HG03460 (cell line): ENCODE measurements around the gene PGBD4.
"Not testable (repeated sequence)": the region's sequence is repeated elsewhere in the genome, so short reads cannot be mapped to it uniquely, and the experiment has no call there.

Experiments used
- ATAC-seq: cut with Tn5 transposase; IDR thresholded peaks from one replicate; pipeline ENCODE4 v1.9.1; 2021; ENCODE audit not compliant: unreplicated experiment

Gene PGBD4

GRCh38 chr15:34111488-34111887, 9.6 kb downstream of the PGBD4 start:
- ATAC-seq, result no peak

DNA sequence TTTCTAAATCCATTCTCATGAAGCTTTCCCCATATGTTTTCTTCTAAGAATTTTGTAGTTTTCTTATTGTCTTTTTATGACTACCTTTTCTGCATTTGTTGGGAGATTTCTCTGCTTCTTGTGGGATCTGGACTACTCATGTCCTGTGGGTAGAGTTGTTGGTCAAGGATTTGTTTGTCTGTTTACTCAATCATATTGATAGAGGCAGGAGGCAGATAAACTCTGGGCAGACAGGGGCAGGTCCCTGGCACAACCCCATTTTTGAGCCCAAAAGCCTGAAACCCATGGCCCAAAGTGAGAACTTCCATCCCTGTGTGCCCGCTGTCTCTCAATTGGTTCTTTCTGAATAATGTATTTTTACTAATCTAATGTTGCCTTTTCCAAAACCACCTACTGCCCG, 12.3 kb downstream of the PGBD4 start:
- no peak for ATAC-seq

DNA sequence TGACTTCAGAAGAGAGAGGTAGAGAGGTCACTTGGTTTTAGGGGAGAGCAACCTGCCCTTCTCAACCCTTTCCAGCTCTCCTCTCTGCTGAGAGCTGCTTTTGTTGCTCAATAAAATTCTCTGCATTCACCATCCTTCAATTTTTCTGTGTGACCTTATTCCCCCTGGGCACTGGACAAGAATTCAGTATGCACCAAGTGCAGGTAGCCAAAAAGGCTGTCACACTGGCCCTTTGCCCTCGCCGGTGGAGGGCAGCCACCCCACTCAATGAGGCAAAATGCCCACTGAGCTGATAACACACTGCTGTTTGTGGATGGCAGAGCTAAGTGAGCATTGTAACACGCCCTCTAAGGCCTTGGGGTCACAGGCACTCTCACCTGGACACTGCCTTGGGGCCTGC, 12.9 kb downstream of the PGBD4 start:
- ATAC-seq, result no peak

DNA sequence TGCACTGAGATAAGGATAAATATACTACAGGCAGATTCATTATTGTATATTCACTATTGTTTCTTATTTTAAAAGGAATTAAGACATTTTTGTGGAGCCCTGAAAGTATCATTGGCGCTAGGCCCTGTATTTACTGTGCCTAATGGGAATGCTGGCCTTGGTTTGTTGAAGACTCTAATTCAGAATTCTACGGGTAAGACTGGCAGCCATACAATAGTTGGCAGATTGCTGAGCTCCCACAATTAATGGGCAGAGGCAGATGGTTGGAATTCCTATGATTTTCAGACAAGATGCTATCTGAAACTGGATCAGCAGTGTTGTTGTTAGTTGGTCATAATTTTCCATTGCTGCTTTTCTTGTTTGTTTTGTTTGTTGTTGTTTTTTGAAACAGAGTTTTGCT, 14.7 kb downstream of the PGBD4 start:
- ATAC-seq, result no peak

- no peak for ATAC-seq
Observed at GRCh38 chr15:34119291-34119690, 17.4 kb downstream of the PGBD4 start.

DNA sequence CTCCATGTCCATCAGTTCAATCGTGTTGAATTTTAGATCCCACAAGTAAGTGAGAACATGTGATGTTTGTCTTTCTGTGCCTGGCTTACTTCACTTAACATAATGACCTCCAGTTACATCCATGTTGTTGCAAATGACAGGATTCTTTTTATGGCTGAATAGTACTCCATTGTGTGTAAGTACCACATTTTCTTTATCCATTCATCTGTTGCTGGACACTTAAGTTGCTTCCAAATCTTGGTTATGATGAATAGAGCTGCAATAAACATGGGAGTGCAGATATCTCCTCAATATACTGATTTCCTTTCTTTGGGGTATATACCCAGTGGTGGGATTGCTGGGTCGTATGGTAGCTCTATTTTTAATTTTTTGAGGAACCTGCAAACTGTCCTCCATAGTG, 18.5 kb downstream of the PGBD4 start:
- ATAC-seq, result not testable (repeated sequence)

DNA sequence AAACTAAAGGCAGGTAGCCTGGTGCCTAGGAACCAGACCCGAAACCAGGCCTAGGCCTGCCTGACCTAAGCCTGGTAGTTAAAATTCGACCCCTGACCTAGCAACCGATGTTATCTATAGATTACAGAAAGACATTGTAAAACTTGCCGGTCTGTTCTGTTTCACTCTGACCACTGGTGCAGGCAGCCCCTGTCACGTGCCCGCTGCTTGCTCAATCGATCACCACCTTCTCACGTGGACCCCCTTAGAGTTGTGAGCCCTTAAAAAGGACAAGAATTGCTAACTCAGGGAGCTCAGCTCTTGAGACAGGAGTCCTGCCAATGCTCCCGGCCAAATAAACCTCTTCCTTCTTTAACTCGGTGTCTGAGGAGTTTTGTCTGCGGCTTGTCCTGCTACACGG, 19.9 kb downstream of the PGBD4 start:
- ATAC-seq, result not testable (repeated sequence)

- ATAC-seq, result no peak
Observed at GRCh38 chr15:34122771-34123183, 20.9 kb downstream of the PGBD4 start.

DNA sequence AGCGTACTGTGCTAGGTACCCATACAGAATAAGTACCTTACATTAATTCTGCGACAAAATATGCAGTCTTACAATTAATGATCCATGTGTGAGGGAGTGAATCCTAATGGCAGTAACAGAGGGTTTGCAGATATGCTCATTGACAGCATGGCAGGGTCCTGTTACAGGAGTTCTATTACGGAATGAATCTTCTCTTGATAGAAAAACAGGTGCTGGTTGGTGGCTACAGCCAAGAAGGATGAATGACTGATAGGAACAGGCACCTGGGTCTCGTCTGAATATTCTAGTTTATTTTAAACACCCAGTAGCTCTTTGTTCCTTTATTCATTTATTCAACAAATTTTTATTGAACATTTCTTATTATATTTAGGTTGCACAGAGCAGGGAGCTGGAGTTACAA, 22.8 kb downstream of the PGBD4 start:
- no peak for ATAC-seq

GRCh38 chr15:34125945-34126344, 24.1 kb downstream of the PGBD4 start:
- ATAC-seq, result no peak

- ATAC-seq, result no peak
Observed at GRCh38 chr15:34126522-34126921, 24.6 kb downstream of the PGBD4 start.

DNA sequence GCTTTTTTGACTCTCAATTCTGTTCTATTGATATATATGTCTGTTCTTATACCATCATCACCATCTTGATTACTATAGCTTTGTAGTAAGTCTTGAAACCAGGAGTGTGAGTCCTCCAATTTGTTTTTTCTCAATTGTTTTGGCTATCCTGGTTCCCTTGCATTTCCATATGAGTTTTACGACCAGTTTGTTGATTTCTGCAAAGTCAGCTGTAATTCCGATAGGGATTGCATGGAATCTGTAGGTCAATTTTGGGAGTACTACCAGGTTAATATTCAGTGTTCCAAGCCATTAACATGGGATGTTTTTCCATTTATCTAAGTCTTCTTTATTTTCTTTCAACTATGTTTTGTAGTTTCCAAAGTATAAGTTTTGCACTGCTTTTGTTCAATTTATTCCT, 27.0 kb downstream of the PGBD4 start:
- ATAC-seq, result no peak

- ATAC-seq, result no peak
Observed at GRCh38 chr15:34132881-34133280, 31.0 kb downstream of the PGBD4 start.

GRCh38 chr15:34133511-34133910, 31.6 kb downstream of the PGBD4 start:
- no peak for ATAC-seq

DNA sequence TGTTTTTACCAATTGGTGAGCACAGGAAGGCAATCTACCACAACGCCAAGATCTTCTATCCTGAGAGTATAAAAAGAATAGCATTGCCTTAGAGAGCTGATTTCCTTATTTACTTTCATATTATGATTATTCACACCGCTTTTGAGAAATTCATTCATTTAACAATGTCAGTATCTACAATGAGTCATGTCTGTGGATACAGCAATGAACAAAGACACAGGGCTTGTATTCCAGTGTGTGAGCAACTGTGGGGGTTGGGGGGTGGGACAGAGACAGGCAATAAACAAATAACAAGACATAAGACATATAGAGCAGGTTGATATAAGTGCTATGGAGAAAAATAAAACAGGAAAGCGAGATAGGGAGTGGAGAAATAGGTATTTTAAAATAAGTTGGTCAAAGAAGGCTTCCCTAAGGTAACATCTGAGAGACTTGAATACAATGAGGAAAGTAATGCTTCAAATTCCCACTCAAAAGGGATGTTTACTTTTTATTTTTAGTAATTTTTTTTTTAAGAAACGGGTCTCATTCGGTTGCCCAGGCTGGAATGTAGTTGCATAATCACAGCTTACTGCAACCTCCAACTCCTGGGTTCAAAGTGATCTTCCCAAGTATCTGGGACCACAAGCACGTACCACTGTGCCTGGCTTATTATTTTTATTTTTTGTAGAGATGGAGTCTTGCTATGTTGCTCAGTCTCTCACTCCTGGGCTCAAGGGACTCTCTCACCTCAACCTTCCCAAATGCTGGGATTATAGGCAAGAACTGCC, 45.7 kb downstream of the PGBD4 start:
- ATAC-seq, result no peak

- no peak for ATAC-seq
Observed at GRCh38 chr15:34154725-34155204, 52.9 kb downstream of the PGBD4 start.

GRCh38 chr15:34155859-34156258, 54.0 kb downstream of the PGBD4 start:
- ATAC-seq, result no peak
